H9 (cell line): ENCODE data around the gene FYN. TPM values are rescaled to one million over a fixed set of nuclear protein-coding genes. Genes with fewer than 3 reads are reported as not detected.

Source experiments
- DNase-seq: peaks from one replicate; pipeline ENCODE4 v3.0.0-alpha.2; 2017
- H2AFZ ChIP-seq: one replicate; pipeline ENCODE4 v1.6.1; 2013; ENCODE audit warnings: mild to moderate bottlenecking, low read length, control low read depth, moderate library complexity
- H2AK5ac ChIP-seq: 2 replicates; pipeline ENCODE4 v1.6.1; 2013; ENCODE audit warnings: low read length, control low read depth, mixed read lengths; ENCODE audit not compliant: insufficient read length
- H2BK120ac ChIP-seq: one replicate; pipeline ENCODE4 v1.6.1; 2013; ENCODE audit warnings: low read depth, mild to moderate bottlenecking, low read length, control low read depth, inconsistent platforms; ENCODE audit not compliant: poor library complexity, severe bottlenecking
- H2BK12ac ChIP-seq: 2 replicates; pipeline ENCODE4 v1.6.1; 2013; ENCODE audit warnings: low read length, control low read depth, mixed read lengths, low read depth; ENCODE audit not compliant: insufficient read length
- H2BK15ac ChIP-seq: 2 replicates; pipeline ENCODE4 v1.6.1; 2013; ENCODE audit warnings: low read depth, low read length, control low read depth
- H2BK20ac ChIP-seq: one replicate; pipeline ENCODE4 v1.6.1; 2013; ENCODE audit warnings: low read depth, mild to moderate bottlenecking, low read length, control low read depth, inconsistent platforms; ENCODE audit not compliant: poor library complexity, severe bottlenecking
- H2BK5ac ChIP-seq: 2 replicates; pipeline ENCODE4 v1.6.1; 2013; ENCODE audit warnings: low read length, control low read depth, mixed read lengths; ENCODE audit not compliant: insufficient read length
- H3K14ac ChIP-seq: 2 replicates; pipeline ENCODE4 v1.6.1; 2013; ENCODE audit warnings: low read length, control low read depth; ENCODE audit not compliant: insufficient read depth
- H3K18ac ChIP-seq: 2 replicates; pipeline ENCODE4 v1.6.1; 2013; ENCODE audit warnings: low read depth, mild to moderate bottlenecking, mixed read lengths, low read length, control low read depth; ENCODE audit not compliant: insufficient read length
- H3K23ac ChIP-seq: 2 replicates; pipeline ENCODE4 v1.6.1; 2013; ENCODE audit warnings: low read length, control low read depth, mixed read lengths, low read depth; ENCODE audit not compliant: insufficient read length
- H3K23me2 ChIP-seq: 2 replicates; pipeline ENCODE4 v1.6.1; 2013; ENCODE audit warnings: low read depth, mild to moderate bottlenecking, mixed read lengths, low read length, control low read depth; ENCODE audit not compliant: insufficient read length, poor library complexity, severe bottlenecking
- H3K27ac ChIP-seq: 2 replicates; pipeline ENCODE4 v1.5.1; 2013; ENCODE audit warnings: low read length, control low read depth, mixed read lengths, low read depth; ENCODE audit not compliant: insufficient read length
- H3K27me3 ChIP-seq: 2 replicates; pipeline ENCODE4 v1.6.1; 2013; ENCODE audit warnings: low read length, control low read depth, inconsistent platforms; ENCODE audit not compliant: insufficient read depth
- H3K4ac ChIP-seq: 2 replicates; pipeline ENCODE4 v1.6.1; 2013; ENCODE audit warnings: low read depth, mild to moderate bottlenecking, control low read depth, inconsistent platforms, low read length, moderate library complexity
- H3K4me1 ChIP-seq: 2 replicates; pipeline ENCODE4 v1.6.1; 2013; ENCODE audit warnings: low read length, control low read depth, inconsistent platforms; ENCODE audit not compliant: insufficient read depth
- H3K4me2 ChIP-seq: 2 replicates; pipeline ENCODE4 v1.6.1; 2013; ENCODE audit warnings: low read length, control low read depth, mixed read lengths; ENCODE audit not compliant: insufficient read length, insufficient read depth
- H3K56ac ChIP-seq: 2 replicates; pipeline ENCODE4 v1.6.1; 2013; ENCODE audit warnings: low read depth, mild to moderate bottlenecking, mixed read lengths, low read length, control low read depth; ENCODE audit not compliant: insufficient read length
- H3K79me1 ChIP-seq: 2 replicates; pipeline ENCODE4 v1.6.1; 2013; ENCODE audit warnings: low read depth, mild to moderate bottlenecking, moderate library complexity, low read length, control low read depth, inconsistent platforms; ENCODE audit not compliant: insufficient read depth, poor library complexity, severe bottlenecking
- H3K79me2 ChIP-seq: 2 replicates; pipeline ENCODE4 v1.6.1; 2013; ENCODE audit warnings: low read length, control low read depth, inconsistent platforms; ENCODE audit not compliant: insufficient read depth
- H3K9ac ChIP-seq: 2 replicates; pipeline ENCODE4 v1.6.1; 2013; ENCODE audit warnings: low read length, control low read depth, mixed read lengths; ENCODE audit not compliant: insufficient read length; ENCODE audit errors: extremely low read depth
- H3K9me3 ChIP-seq: one replicate; pipeline ENCODE4 v1.6.1; 2013; ENCODE audit warnings: low read depth, low read length, inconsistent platforms; ENCODE audit not compliant: control insufficient read depth
- H3T11ph ChIP-seq: one replicate; pipeline ENCODE4 v1.6.1; 2013; ENCODE audit warnings: mild to moderate bottlenecking, low read length, control low read depth, inconsistent platforms
- H4K20me1 ChIP-seq: one replicate; pipeline ENCODE4 v1.6.1; 2013; ENCODE audit not compliant: control insufficient read depth, insufficient read length, insufficient read depth
- H4K5ac ChIP-seq: 2 replicates; pipeline ENCODE4 v1.6.1; 2013; ENCODE audit warnings: low read depth, mild to moderate bottlenecking, mixed read lengths, low read length, control low read depth; ENCODE audit not compliant: insufficient read length
- H4K8ac ChIP-seq: replicated peaks from 2 replicates; pipeline ENCODE4 v1.6.1; 2013; ENCODE audit warnings: low read length, control low read depth, mixed read lengths, low read depth; ENCODE audit not compliant: insufficient read length
- H4K91ac ChIP-seq: 2 replicates; pipeline ENCODE4 v1.6.1; 2013; ENCODE audit warnings: low read depth, mild to moderate bottlenecking, moderate library complexity, mixed read lengths, low read length, control low read depth; ENCODE audit not compliant: insufficient read length
- H3K27ac Mint-ChIP-seq, 3 experiments: 2 replicates in 2 of 3; 3 replicates in 1 of 3; pipeline ENCODE4 v1.8.0; 2020 to 2021; ENCODE audit warnings: mixed read lengths in 3 of 3, mild to moderate bottlenecking in 1 of 3, moderate library complexity in 1 of 3
- H3K27me3 Mint-ChIP-seq: 2 replicates; pipeline ENCODE4 v1.8.0; 2021; ENCODE audit warnings: low read depth, mild to moderate bottlenecking, moderate library complexity, mixed read lengths
- H3K36me3 Mint-ChIP-seq, 3 experiments: 2 replicates in 2 of 3; 3 replicates in 1 of 3; pipeline ENCODE4 v1.8.0; 2020 to 2021; ENCODE audit warnings: low read depth in 3 of 3, mixed read lengths in 3 of 3; ENCODE audit not compliant: insufficient read depth in 1 of 3
- H3K4me1 Mint-ChIP-seq, 2 experiments: 2 replicates each; pipeline ENCODE4 v1.8.0; 2020; ENCODE audit warnings: mixed read lengths in 2 of 2
- H3K4me3 Mint-ChIP-seq, 2 experiments: 2 replicates in 1 of 2; 3 replicates in 1 of 2; pipeline ENCODE4 v1.8.0; 2020 to 2021; ENCODE audit warnings: mild to moderate bottlenecking in 2 of 2, mixed read lengths in 2 of 2, moderate library complexity in 1 of 2
- H3K9me3 Mint-ChIP-seq, 2 experiments: 2 replicates in 1 of 2; 3 replicates in 1 of 2; pipeline ENCODE4 v1.8.0; 2020; ENCODE audit warnings: mild to moderate bottlenecking in 2 of 2, mixed read lengths in 2 of 2, moderate library complexity in 1 of 2
- CTCF ChIP-seq: fragments of 200-600 bp; sonication (generic); conservative IDR thresholded peaks from 3 replicates; pipeline ENCODE4 v1.8.0; 2021; ENCODE audit warnings: antibody characterized with exemption, mild to moderate bottlenecking
- WGBS: extraction: QIAGEN DNeasy Blood & Tissue Kit; methylation state at CpG from one replicate; pipeline ENCODE4 v1.1.7; 2013; ENCODE audit warnings: missing lambda C conversion rate, low lambda C conversion rate, mixed read lengths; ENCODE audit not compliant: insufficient read length; ENCODE audit errors: extremely low coverage; 5-methylcytosine and 5-hydroxymethylcytosine counted together
- total RNA-seq: library from RNA; stranded (reverse); gene quantifications from 2 replicates; pipeline ENCODE4 v1.2.1, GENCODE V29; 2021

Gene FYN
- total RNA-seq, 1 experiment from 2014 or later: 64.8 TPM

GRCh38 chr6:111842271-111842822, 30.9 kb downstream of the FYN start:
- no peak overlapping the region for H3K4me2 ChIP-seq
- no peaks in the 10 kb centered on the region for H3K23me2 ChIP-seq
- Mint-ChIP-seq H3K4me3 (no peak overlapping the region), H3K4me1 (peaks cover 30 to 32% of the 10 kb centered on the region in 2 experiments), H3K27ac (no peak overlapping the region), H3K36me3 (0 out of 7 replicates have a peak, but pooled peaks cover 0 to 3% (median 0%) of the 10 kb centered on the region in 3 experiments), H3K9me3 (no peaks in the 10 kb centered on the region), H3K27me3 (no peaks in the 10 kb centered on the region; the same call in 1 of the 2 replicates)
- no peak overlapping the region for H2BK120ac ChIP-seq
- no peak overlapping the region for H2BK15ac ChIP-seq
- H3K27ac ChIP-seq: no peak overlapping the region
- H3K23ac ChIP-seq: no peak overlapping the region
- H2BK12ac ChIP-seq: no peak overlapping the region
- TF ChIP-seq CTCF: no peak
- no peak overlapping the region for H2BK20ac ChIP-seq
- H2BK5ac ChIP-seq: no peak overlapping the region
- H2AK5ac ChIP-seq: no peak overlapping the region
- DNase-seq: no peak
- peaks cover 2% of the 10 kb centered on the region; the same call in 1 of the 2 replicates for H3K79me2 ChIP-seq
- H3K9me3 ChIP-seq: no peaks in the 10 kb centered on the region
- H3K9ac ChIP-seq: no peak overlapping the region
- H3K4me1 ChIP-seq: peaks cover 21% of the 10 kb centered on the region
- WGBS: no CpG with 5 or more reads among the region's 9 CpGs
- H3K56ac ChIP-seq: no peak overlapping the region
- no peak overlapping the region for H3K18ac ChIP-seq
- no peak overlapping the region for H3T11ph ChIP-seq
- H2AFZ ChIP-seq: no peak overlapping the region
- H3K27me3 ChIP-seq: no peaks in the 10 kb centered on the region
- H3K4ac ChIP-seq: no peak overlapping the region
- no peaks in the 10 kb centered on the region for H3K79me1 ChIP-seq
- H3K14ac ChIP-seq: no peak overlapping the region
- no peaks in the 10 kb centered on the region for H4K20me1 ChIP-seq
- no peak overlapping the region for H4K8ac ChIP-seq
- no peak overlapping the region for H4K5ac ChIP-seq
- no peak overlapping the region for H4K91ac ChIP-seq
